ENCODE data around the gene NACA2.

Gene NACA2

DNA sequence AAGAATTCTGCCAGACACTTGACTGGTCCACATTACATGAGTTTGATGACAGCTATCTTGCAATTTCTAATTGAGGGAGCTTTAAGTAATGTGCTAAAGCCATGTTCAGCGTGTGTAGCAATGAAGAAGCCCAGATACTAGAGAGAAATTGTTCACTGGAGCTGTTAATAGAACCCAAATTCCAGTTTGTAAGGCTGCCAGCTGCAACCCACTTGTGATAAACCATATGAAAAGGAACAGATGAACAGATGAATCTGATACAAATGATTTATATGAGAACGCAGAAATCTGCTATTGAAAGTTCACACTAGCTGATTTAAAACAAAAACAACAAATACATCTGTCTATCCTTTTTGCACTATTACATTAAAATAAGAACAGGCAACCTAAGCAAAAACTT lies 6.2 kb downstream of the NACA2 start:
- TF ChIP-seq, protein P1, sequence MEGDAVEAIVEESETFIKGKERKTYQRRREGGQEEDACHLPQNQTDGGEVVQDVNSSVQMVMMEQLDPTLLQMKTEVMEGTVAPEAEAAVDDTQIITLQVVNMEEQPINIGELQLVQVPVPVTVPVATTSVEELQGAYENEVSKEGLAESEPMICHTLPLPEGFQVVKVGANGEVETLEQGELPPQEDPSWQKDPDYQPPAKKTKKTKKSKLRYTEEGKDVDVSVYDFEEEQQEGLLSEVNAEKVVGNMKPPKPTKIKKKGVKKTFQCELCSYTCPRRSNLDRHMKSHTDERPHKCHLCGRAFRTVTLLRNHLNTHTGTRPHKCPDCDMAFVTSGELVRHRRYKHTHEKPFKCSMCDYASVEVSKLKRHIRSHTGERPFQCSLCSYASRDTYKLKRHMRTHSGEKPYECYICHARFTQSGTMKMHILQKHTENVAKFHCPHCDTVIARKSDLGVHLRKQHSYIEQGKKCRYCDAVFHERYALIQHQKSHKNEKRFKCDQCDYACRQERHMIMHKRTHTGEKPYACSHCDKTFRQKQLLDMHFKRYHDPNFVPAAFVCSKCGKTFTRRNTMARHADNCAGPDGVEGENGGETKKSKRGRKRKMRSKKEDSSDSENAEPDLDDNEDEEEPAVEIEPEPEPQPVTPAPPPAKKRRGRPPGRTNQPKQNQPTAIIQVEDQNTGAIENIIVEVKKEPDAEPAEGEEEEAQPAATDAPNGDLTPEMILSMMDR (IDR thresholded peaks at IDR 0.05; ENCODE audit: low read depth, low read length): no peak
- no peak overlapping the region for H3K4me3 ChIP-seq (ENCODE audit: low read depth, low read length)

DNA sequence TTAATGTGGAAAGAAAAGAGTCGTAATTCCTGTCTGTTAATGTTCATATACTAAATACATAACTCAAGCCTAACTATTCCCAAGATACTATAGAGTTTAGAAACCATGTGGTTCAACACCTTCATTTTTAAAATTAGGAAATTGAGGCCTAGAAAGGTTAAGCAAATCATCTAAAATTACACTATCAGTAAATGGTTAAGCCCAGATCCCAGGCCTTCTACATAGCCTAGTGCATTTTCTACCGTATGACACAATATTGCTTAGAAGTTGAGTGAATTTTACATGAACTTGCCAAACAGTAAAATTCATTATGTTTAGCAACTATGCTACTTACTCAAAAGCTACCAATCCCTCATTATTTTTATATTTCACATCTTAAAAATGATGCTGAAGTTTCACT lies 6.8 kb downstream of the NACA2 start:
- no peak overlapping the region for H3K4me3 ChIP-seq (ENCODE audit: low read depth, low read length)
- TF ChIP-seq, protein P1 (IDR thresholded peaks at IDR 0.05; ENCODE audit: low read depth, low read length): no peak

DNA sequence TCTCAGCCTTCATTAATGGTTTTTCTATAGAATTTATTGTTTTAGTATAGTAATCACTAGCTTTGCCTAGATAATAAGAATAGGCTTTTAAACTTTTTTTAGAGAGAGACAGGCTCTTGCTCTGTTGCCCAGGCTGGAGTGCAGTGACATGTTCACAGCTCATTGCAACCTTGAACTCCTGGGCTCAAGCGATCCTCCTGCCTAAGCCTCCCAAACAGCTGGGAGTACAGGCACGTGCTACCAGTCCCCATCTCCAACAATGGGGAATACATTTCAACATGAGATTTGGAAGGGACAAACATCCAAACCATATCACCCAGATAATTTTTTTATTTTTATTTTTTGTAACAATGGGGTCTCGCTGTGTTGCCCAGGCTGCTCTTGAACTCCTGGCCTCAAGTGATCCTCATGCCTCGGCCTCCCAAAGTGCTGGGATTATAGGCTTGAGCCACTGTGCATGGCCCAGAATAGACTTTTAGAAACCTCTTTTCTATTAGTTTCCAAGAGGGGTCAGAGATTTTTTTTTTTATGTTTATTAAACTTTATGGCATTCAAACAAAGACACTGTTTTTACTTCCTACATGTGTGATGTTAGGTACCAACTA lies 7.3 kb downstream of the NACA2 start:
- no peak overlapping the region for H3K4me3 ChIP-seq (ENCODE audit: low read depth, low read length)
- TF ChIP-seq, protein P1 (IDR thresholded peaks at IDR 0.05; ENCODE audit: low read depth, low read length): no peak

DNA sequence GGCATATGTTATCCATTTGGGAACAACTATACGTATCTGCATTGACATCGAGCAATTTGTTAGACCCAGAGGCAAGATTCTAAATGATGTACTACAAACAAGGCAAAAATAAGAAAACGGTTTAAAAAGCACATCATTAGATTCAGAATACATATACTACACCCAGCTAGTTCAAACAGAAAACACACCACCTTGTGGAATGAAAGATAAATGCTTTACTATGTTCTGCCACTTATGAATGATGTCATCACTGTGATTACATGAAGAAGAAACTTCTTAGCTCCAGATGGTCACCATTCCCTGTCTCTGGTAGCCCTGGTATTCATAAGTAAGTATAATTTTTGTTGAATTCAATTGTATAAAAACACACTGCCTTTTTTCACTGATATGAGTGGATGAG lies 7.8 kb downstream of the NACA2 start:
- TF ChIP-seq, protein P1 (IDR thresholded peaks at IDR 0.05; ENCODE audit: low read depth, low read length): no peak
- no peak overlapping the region for H3K4me3 ChIP-seq (ENCODE audit: low read depth, low read length)

DNA sequence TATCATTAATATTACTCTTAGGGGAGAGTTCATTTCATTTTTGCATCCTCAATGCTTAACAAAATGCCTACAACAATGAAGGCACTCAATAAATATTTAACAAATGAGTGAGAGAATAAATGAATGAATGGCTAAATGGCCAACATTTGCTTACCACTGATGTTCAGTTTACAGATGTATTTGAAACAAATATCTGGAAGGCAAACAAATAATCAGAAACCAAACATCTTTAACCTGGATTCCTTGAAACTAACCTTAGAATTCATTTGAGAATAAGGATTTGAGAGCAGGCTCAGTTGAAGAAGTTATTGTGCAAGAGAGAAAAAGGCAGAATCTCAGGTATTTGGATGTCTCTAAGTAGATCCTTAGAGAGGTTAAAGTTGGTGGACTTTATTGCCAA lies 8.4 kb downstream of the NACA2 start:
- H3K4me3 ChIP-seq (ENCODE audit: low read depth, low read length): no peak overlapping the region
- TF ChIP-seq, protein P1 (IDR thresholded peaks at IDR 0.05; ENCODE audit: low read depth, low read length): no peak

DNA sequence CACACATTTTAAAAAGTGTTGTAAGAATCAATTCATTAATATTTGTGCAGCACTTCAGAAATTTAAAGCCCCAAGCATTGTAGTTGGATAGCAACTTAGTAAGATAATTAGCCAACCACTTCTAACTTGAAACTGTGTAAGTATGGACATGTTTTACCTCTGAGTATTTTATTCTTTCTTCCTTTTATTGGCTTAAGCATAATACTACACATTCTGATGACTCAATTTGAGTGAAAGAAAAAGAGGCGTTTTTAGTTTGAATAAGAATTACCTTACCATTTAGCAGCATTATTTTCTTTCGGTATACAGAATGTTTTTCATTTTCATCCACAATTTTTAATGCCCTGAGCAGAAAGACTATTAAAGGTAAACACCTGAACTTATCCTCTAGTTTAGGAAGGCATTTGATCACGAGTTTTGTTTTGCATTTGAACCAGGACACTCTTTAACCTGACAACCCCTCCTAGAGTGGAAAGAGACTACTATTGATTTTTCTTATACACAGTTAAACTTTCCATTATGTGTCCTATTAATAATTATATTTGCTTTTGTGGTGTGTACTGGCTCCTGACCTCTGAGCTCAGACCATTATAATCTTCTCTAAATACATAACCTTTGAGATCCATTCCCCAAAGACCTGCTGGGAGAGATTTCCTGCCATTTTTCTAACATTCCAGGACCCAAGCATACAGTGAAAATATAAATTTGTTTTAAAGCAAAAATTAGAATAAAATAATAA lies 9.2 kb downstream of the NACA2 start:
- H3K4me3 ChIP-seq (ENCODE audit: low read depth, low read length): no peak overlapping the region
- TF ChIP-seq, protein P1 (IDR thresholded peaks at IDR 0.05; ENCODE audit: low read depth, low read length): no peak

DNA sequence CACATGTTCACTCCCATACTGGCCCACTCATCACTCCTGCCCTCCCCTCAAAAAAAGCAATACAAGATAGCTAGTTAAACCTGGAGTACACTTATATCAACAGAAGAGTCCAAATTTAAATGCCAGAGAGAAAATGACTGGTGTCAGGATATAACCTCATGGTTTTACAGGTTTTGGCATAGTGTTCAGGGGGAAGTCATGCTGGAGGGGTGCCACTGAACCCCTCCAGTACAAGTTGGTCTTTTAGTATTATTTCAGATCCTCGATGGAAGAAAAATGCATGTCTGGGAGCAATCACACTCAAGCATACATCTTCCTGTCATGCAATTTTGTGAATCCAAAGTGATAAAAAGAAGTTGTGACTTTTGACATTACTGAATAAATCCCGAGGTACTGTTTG lies 10.5 kb downstream of the NACA2 start:
- TF ChIP-seq, protein P1 (IDR thresholded peaks at IDR 0.05; ENCODE audit: low read depth, low read length): no peak
- H3K4me3 ChIP-seq (ENCODE audit: low read depth, low read length): no peak overlapping the region

Measured in WI38 (cell line).